ENCODE measurements around the gene TACSTD2. TPM values are rescaled to one million over a fixed set of nuclear protein-coding genes. Genes with fewer than 3 reads are reported as not detected.

The TACSTD2 gene
- total and polyA plus RNA-seq, 2 of the 13 experiments (the other 11 are each of a cell fraction or from before 2014, with no cell fraction given), result not detected

Other genes starting within 250 kb of the TACSTD2 start
- gene OMA1, start 30.5 kb downstream of the TACSTD2 start, total RNA-seq (2016; rRNA removed; fragmentation: Illumina TruSeq; extraction: Trizol), result 18.6 and 26.9 TPM in 2 replicates
- gene OMA1, start 30.5 kb downstream of the TACSTD2 start, polyA plus RNA-seq (2011; rRNA removed), result 6.6 and 7.0 TPM in 2 replicates
- gene MYSM1, start 122.8 kb upstream of the TACSTD2 start, total RNA-seq (2016; rRNA removed; fragmentation: Illumina TruSeq; extraction: Trizol), result 11.0 and 19.2 TPM in 2 replicates
- gene MYSM1, start 122.8 kb upstream of the TACSTD2 start, polyA plus RNA-seq (2011; rRNA removed), result 24.1 and 27.2 TPM in 2 replicates
- gene JUN, start 206.8 kb upstream of the TACSTD2 start, total RNA-seq (2016; rRNA removed; fragmentation: Illumina TruSeq; extraction: Trizol), result 13.3 and 22.3 TPM in 2 replicates
- gene JUN, start 206.8 kb upstream of the TACSTD2 start, polyA plus RNA-seq (2011; rRNA removed), result 18.2 and 28.1 TPM in 2 replicates

Data from HepG2 (cell line).